Raji (cell line): ENCODE data around the gene PIEZO2.

Source experiments
- POLR2A ChIP-seq: IDR thresholded peaks from 2 replicates; pipeline ENCODE4 v1.6.1; 2011; ENCODE audit warnings: low read depth, low read length, control low read depth; ENCODE audit not compliant: insufficient read depth

PIEZO2 gene

GRCh38 chr18:10833656-10834055, 315.7 kb downstream of the PIEZO2 start:
- no peak for TF ChIP-seq POLR2A

GRCh38 chr18:10826400-10826799, 323.0 kb downstream of the PIEZO2 start:
- no peak for TF ChIP-seq POLR2A

DNA sequence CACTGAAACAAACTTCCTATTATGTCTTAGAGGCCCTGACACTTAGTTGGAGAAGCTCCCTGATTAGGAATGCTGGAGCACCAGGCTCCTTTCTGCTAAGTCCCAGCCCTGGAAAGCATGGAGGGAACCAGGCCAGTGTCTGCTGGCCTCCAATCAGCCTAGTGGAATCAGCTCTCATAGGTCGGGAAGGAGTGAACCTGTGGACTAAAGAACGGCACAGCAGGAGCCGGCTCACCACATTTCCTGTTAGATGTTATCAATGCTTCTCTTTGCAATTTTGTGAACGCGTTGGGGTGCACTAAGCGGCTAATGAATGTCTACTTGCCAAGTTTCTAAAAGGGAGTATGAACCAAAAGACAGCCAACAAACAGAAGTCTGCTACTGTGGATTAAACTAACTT, 326.9 kb downstream of the PIEZO2 start:
- TF ChIP-seq POLR2A: no peak

DNA sequence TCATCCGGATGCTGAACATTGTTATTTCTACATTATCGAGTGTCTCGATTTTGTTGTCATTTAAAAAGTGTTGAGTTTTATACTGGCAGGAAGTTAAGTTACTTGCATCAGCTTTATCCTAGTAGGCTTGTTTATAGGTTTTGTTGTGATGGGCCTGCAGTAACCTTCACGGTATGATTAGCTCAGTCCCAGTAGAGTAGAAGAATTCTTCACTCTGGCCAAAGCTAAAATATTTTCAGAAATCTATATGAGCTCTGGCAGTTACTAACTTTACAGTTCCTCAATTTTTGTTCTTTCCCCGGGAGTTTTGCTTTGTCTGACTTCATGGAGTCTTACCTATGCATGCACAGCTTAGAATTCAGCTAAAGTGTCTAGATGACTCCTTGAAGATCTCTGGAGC, 328.7 kb downstream of the PIEZO2 start:
- TF ChIP-seq POLR2A: no peak

DNA sequence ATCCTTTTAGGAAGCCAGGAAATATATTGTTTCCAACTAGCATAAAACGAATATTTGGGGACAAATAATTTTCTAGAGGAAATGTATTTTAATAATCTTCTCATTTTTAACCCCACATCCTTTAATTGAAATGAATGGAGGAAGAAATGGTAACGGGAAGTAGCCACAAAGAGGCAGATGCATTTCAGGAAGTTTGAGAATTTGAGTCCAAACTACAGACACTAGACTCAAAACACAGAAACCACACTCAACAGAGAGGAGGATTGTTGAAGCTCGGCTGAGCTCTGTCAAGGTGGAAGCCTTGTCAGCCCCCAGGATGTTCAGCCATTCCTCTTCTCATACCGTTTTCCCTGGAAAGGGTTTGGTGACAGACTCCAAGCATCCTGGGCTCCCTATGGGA, 335.0 kb downstream of the PIEZO2 start:
- TF ChIP-seq POLR2A: no peak

- no peak for TF ChIP-seq POLR2A
Observed at GRCh38 chr18:10805587-10806118, 343.7 kb downstream of the PIEZO2 start.

- TF ChIP-seq POLR2A: no peak
Observed at GRCh38 chr18:10804126-10804525, 345.2 kb downstream of the PIEZO2 start.

DNA sequence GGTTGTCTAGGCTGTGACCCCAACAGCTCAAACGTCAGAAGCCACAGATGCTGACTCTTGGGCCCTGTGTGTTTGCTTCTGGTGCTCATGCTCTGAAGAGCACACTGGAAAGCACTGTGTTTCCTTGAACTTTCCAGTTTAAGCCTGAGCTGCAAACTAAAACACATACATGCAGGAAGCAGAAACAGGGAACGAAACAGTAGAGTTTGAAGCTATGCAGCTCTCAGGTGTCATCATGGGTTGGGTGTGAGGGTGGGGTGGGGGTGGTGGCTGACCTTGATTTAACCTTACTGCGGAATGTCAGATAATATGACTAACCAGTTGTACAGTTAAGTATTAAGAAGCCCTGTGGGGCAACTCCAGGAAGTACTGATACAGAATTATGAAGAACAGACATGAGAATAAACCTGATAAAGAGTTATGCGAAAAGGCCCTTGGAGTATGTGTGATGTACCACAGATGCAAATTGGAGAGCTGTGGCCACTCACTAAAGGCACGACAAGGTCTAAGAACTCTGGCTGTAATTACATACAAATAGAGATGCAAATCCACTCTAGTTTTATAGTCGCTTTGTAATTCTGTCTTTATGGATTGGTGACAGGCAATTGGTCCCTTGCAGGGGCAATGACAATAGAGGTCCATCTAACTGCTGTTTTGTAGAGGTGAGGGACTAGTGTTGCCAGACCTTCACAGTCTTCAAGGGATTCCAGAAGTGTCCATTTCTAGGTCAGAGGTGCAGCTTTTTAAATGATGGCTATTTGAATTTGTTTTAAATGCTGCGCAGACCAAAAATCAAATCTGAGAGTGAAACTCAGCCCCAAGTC, 350.4 kb downstream of the PIEZO2 start:
- TF ChIP-seq POLR2A: no peak

GRCh38 chr18:10797896-10798295, 351.5 kb downstream of the PIEZO2 start:
- no peak for TF ChIP-seq POLR2A

- no peak for TF ChIP-seq POLR2A
Observed at GRCh38 chr18:10794771-10795170, 354.6 kb downstream of the PIEZO2 start.

GRCh38 chr18:10793730-10794370, 355.5 kb downstream of the PIEZO2 start:
- TF ChIP-seq POLR2A: no peak

DNA sequence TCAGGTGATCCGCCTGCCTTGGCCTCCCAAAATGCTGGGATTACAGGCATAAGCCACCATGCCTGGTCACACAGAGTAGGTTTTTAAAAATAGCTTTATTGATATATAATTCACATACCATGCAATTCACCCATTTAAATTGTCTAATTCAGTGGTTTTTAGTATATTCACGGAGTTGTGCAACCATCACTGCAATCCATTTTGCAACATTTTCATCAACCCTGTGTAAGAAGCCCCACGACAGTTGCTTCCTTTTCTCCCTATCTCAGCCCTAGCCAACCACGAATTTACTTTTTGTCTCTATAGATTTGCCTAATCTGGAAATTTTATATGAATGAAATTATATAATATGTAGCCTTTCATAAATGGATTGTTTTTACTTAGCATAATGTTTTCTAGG, 357.2 kb downstream of the PIEZO2 start:
- TF ChIP-seq POLR2A: no peak

- TF ChIP-seq POLR2A: no peak
Observed at GRCh38 chr18:10791169-10791831, 358.1 kb downstream of the PIEZO2 start.

DNA sequence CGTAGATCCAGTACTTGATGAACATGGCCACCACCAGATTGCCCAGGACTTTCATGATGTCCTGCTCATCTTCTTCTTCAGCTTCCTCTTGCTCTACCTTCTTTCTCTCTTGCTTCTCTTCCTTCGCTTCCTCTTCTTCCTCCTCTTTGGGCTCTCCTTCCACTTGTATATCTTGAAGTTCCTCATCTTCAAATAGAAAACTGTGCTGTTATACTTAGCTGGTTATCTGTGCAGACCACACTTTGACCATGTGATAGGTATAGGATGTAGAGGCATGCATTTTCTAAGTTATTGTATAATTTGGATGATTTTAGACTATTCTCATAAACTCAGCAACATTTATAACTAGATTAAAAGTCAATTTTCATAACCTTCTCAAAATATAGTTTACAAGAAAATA, 360.2 kb downstream of the PIEZO2 start:
- no peak for TF ChIP-seq POLR2A

GRCh38 chr18:10787293-10787901, 362.0 kb downstream of the PIEZO2 start:
- no peak for TF ChIP-seq POLR2A
